GM12878 (cell line): Measurements from ENCODE around the gene SSB. TPM values are rescaled to one million over a fixed set of nuclear protein-coding genes. Genes with fewer than 3 reads are reported as not detected.

Experiments
- ATAC-seq: fragments of 200-7000 bp; cut with Tn5 transposase; 3 replicates; pipeline ENCODE4 v1.9.1; 2020; ENCODE audit warnings: mild to moderate bottlenecking, moderate library complexity
- BruUV-seq: library from RNA; stranded (reverse); fragments of 400-500 nt; replicated peaks from 2 replicates; lab custom pipeline; 2021; lab: Mats Ljungman, UMichigan
- CTCF ChIA-PET: fragments of 300-600 bp; sonication (Branson Sonifier 250); formaldehyde crosslinking; extraction: SDS; loops from one replicate; lab custom pipeline; 2021; ENCODE audit warnings: inconsistent platforms; lab: Yijun Ruan, JAX
- POLR2A ChIA-PET: fragments of 350-600 bp; formaldehyde crosslinking; extraction: SDS; loops from one replicate; lab custom pipeline; 2021; ENCODE audit warnings: inconsistent platforms; lab: Charles Lee
- RAD21 ChIA-PET: fragments of 300-600 bp; sonication (Branson Sonifier 250); formaldehyde crosslinking; loops from one replicate; lab custom pipeline; 2023; ENCODE audit warnings: antibody characterized with exemption; ENCODE audit not compliant: unreplicated experiment; lab: Charles Lee
- SMC1A ChIA-PET: fragments of 300-600 bp; sonication (Branson Sonifier 250); formaldehyde crosslinking; loops from one replicate; lab custom pipeline; 2023; ENCODE audit not compliant: unreplicated experiment, uncharacterized antibody; lab: Charles Lee
- DNase-seq: peaks from one replicate; pipeline ENCODE4 v3.0.0-alpha.2; 2011; ENCODE audit warnings: low read depth, low spot score
- FAIRE-seq: peaks from 3 replicates; lab custom pipeline; 2011; peaks lifted over from hg19 to GRCh38; lab: Jason Lieb, UNC
- H2AFZ ChIP-seq: 2 replicates; pipeline ENCODE4 v1.6.0; 2011; ENCODE audit warnings: low read depth, low read length, control low read depth; ENCODE audit not compliant: control insufficient read depth
- H3K27ac ChIP-seq: 2 replicates; pipeline ENCODE4 v1.5.1; 2011; ENCODE audit warnings: control low read depth; ENCODE audit not compliant: control insufficient read depth, insufficient read depth
- H3K27me3 ChIP-seq, 2 experiments: replicated peaks in 1 of 2; 2 replicates each; pipeline versions ENCODE4 v1.6.0 to v1.6.1; 2011; ENCODE audit warnings: low read length in 1 of 2; ENCODE audit not compliant: control insufficient read depth in 2 of 2, insufficient read depth in 2 of 2
- H3K36me3 ChIP-seq, 2 experiments: 2 replicates each; pipeline ENCODE4 v1.5.1; 2011; ENCODE audit warnings: low read length in 1 of 2; ENCODE audit not compliant: control insufficient read depth in 2 of 2, insufficient read depth in 2 of 2
- H3K4me1 ChIP-seq: 2 replicates; pipeline ENCODE4 v1.6.1; 2011; ENCODE audit warnings: mild to moderate bottlenecking, low read length, moderate library complexity, mixed read lengths; ENCODE audit not compliant: control insufficient read depth, insufficient read depth
- H3K4me2 ChIP-seq: 2 replicates; pipeline ENCODE4 v1.6.0; 2011; ENCODE audit warnings: control low read depth; ENCODE audit not compliant: control insufficient read depth, insufficient read depth
- H3K4me3 ChIP-seq: fragments of 200-600 bp; sonication (generic); 2 replicates; pipeline ENCODE4 v1.5.1; 2016
- H3K79me2 ChIP-seq: 2 replicates; pipeline ENCODE4 v1.6.0; 2011; ENCODE audit warnings: low read length; ENCODE audit not compliant: control insufficient read depth, insufficient read depth
- H3K9ac ChIP-seq: 2 replicates; pipeline ENCODE4 v1.8.0; 2011; ENCODE audit warnings: low read length, control low read depth, mixed read lengths; ENCODE audit not compliant: control insufficient read depth, insufficient read depth
- H3K9me3 ChIP-seq: replicated peaks from 3 replicates; pipeline ENCODE4 v1.5.1; 2011; ENCODE audit warnings: mild to moderate bottlenecking, low read length; ENCODE audit not compliant: control insufficient read depth, insufficient read depth
- H4K20me1 ChIP-seq: 2 replicates; pipeline ENCODE4 v1.6.0; 2011; ENCODE audit not compliant: control insufficient read depth, insufficient read depth
- BHLHE40 ChIP-seq, 2 experiments: fragments of 450-650 bp in 1 of 2; IDR thresholded peaks; 2 replicates each; pipeline ENCODE4 v1.6.1; 2011 to 2017; ENCODE audit warnings: low read depth in 2 of 2, borderline replicate concordance in 1 of 2, improper control_type of control experiment in 1 of 2, low read length in 1 of 2, mild to moderate bottlenecking in 1 of 2
- BMI1 ChIP-seq: fragments of 450-650 bp; IDR thresholded peaks from 2 replicates; pipeline ENCODE4 v1.6.1; 2016; ENCODE audit warnings: mild to moderate bottlenecking, moderate library complexity, borderline replicate concordance
- CBX3 ChIP-seq: fragments of 200-600 bp; sonication (generic); IDR thresholded peaks from 2 replicates; pipeline ENCODE4 v1.6.1; 2016; ENCODE audit warnings: low read depth, borderline replicate concordance
- CREB1 ChIP-seq: IDR thresholded peaks from 2 replicates; pipeline ENCODE4 v1.6.1; 2012; ENCODE audit warnings: low read depth, mild to moderate bottlenecking, inconsistent platforms
- ESRRA ChIP-seq: IDR thresholded peaks from 2 replicates; pipeline ENCODE4 v1.6.1; 2012; ENCODE audit warnings: mild to moderate bottlenecking, low read length, improper control_type of control experiment
- FOS ChIP-seq: IDR thresholded peaks from 3 replicates; pipeline ENCODE4 v1.6.1; 2011; ENCODE audit warnings: borderline replicate concordance; ENCODE audit not compliant: insufficient read length; ENCODE audit errors: extremely low read depth
- FOXM1 ChIP-seq: IDR thresholded peaks from 2 replicates; pipeline ENCODE4 v1.6.1; 2012; ENCODE audit warnings: low read depth, mild to moderate bottlenecking, inconsistent platforms, low read length, moderate library complexity
- HDGF ChIP-seq: fragments of 450-650 bp; IDR thresholded peaks from 2 replicates; pipeline ENCODE4 v1.6.1; 2016; ENCODE audit warnings: antibody characterized with exemption
- IKZF1 ChIP-seq: fragments of 450-650 bp; conservative IDR thresholded peaks from 2 replicates; pipeline ENCODE4 v1.6.1; 2017; ENCODE audit warnings: antibody characterized with exemption, mild to moderate bottlenecking
- MAX ChIP-seq: IDR thresholded peaks from 2 replicates; pipeline ENCODE4 v1.6.1; 2012; ENCODE audit warnings: low read depth, low read length, improper control_type of control experiment
- MYB ChIP-seq: fragments of 150-350 bp; IDR thresholded peaks from 2 replicates; pipeline ENCODE4 v1.6.1; 2014; ENCODE audit warnings: mild to moderate bottlenecking, low read depth, low read length, borderline replicate concordance
- NFYA ChIP-seq: IDR thresholded peaks from 2 replicates; pipeline ENCODE4 v1.6.1; 2011; ENCODE audit warnings: low read depth, mild to moderate bottlenecking, low read length, improper control_type of control experiment, borderline replicate concordance
- NRF1 ChIP-seq: conservative IDR thresholded peaks from 2 replicates; pipeline ENCODE4 v1.6.1; 2011; ENCODE audit warnings: mild to moderate bottlenecking, low read depth, low read length, improper control_type of control experiment
- PML ChIP-seq: IDR thresholded peaks from 2 replicates; pipeline ENCODE4 v1.6.1; 2012; ENCODE audit warnings: low read length, inconsistent platforms
- SMAD1 ChIP-seq: fragments of 450-650 bp; IDR thresholded peaks from 2 replicates; pipeline ENCODE4 v1.6.1; 2018; ENCODE audit warnings: mild to moderate bottlenecking, low read depth; ENCODE audit not compliant: partially characterized antibody
- TCF12 ChIP-seq: IDR thresholded peaks from 2 replicates; pipeline ENCODE4 v1.6.1; 2011; ENCODE audit warnings: low read depth, mild to moderate bottlenecking, low read length
- TCF3 ChIP-seq: IDR thresholded peaks from 2 replicates; pipeline ENCODE4 v1.6.1; 2012; ENCODE audit warnings: low read depth, mild to moderate bottlenecking, low read length, borderline replicate concordance; ENCODE audit not compliant: insufficient read depth
- YY1 ChIP-seq: IDR thresholded peaks from 2 replicates; pipeline ENCODE4 v1.6.1; 2011; ENCODE audit warnings: low read depth, mild to moderate bottlenecking, low read length
- ZNF687 ChIP-seq: fragments of 450-650 bp; IDR thresholded peaks from 2 replicates; pipeline ENCODE4 v1.6.1; 2017; ENCODE audit warnings: mild to moderate bottlenecking, moderate library complexity
- WGBS: methylation state at CpG from one replicate; pipeline ENCODE4 v1.1.6; 2016; ENCODE audit warnings: low lambda C conversion rate; ENCODE audit not compliant: insufficient replicate concordance, insufficient coverage; ENCODE audit errors: missing lambda C conversion rate; 5-methylcytosine and 5-hydroxymethylcytosine counted together
- in situ Hi-C: fragments of 300-500 bp; cut with MboI; formaldehyde crosslinking; loops from 9 replicates; pipeline ENCODE4 v1.14.3; 2018; ENCODE audit warnings: mixed read lengths
- intact Hi-C: fragments of 100-400 bp; cut with micrococcal nuclease; formaldehyde crosslinking; loops from one replicate; pipeline ENCODE4 v1.14.2; 2022; ENCODE audit not compliant: unreplicated experiment
- polyA plus RNA-seq, 11 experiments: library from polyadenylated mRNA; depleted of rRNA in 4 of 11; unstranded in 6 of 11; stranded (reverse) in 5 of 11; fragments of >200 nt; fragmentation: Nextera tagmentation in 4 of 11; fragmentation: Illumina TruSeq in 1 of 11; extraction: Ambion mirVana in 4 of 11; extraction: Trizol in 1 of 11; gene quantifications; 1 replicate in 1 of 11; 2 replicates in 10 of 11; pipeline versions ENCODE4 v1.2.1 to v1.2.3, GENCODE V29; 2011 to 2016; ENCODE audit warnings: inconsistent platforms in 2 of 11, missing spikeins in 2 of 11, low read depth in 1 of 11
- total RNA-seq, 4 experiments: library from RNA; depleted of rRNA in 3 of 4; stranded (reverse); fragments of >200 nt in 3 of 4; fragmentation: Illumina TruSeq in 1 of 4; extraction: Trizol in 1 of 4; gene quantifications; 2 replicates each; pipeline versions ENCODE4 v1.2.1 to v1.2.3, GENCODE V29; 2013 to 2021

Gene SSB
- total and polyA plus RNA-seq, 10 of the 15 experiments (the other 5 are each of a cell fraction or from before 2014, with no cell fraction given): 103 to 313 (median 200) TPM

GRCh38 chr2:169839954-169840746, 41.5 kb downstream of the SSB start:
- 98% methylated on average over 9 of the region's 10 CpGs for WGBS
- H3K4me2 ChIP-seq: no peak overlapping the region
- no peaks in the 10 kb centered on the region for H3K27me3 ChIP-seq
- no peaks in the 10 kb centered on the region; the same call in none of the 2 replicates for H3K79me2 ChIP-seq
- SMC1A ChIA-PET: interaction anchor here (0.6 kb wide), 1 partner anchor 19 kb away, joined by 3 read pairs; no protein-coding TSS in a partner anchor
- BruUV-seq: no TSS peak
- intact Hi-C loops: no loop called here
- DNase-seq: no peak
- RAD21 ChIA-PET: no interaction called here
- no peak overlapping the region for H2AFZ ChIP-seq
- no peak for TF ChIP-seq BMI1
- no peak for TF ChIP-seq MYB
- TF ChIP-seq FOXM1: no peak
- TF ChIP-seq ZNF687: no peak
- no peak for TF ChIP-seq TCF3
- TF ChIP-seq BHLHE40 (IDR thresholded peaks at IDR 0.05; ENCODE audit: borderline replicate concordance in 1 of 2, low read depth in 2 of 2, low read length in 1 of 2): no peak
- no peak for TF ChIP-seq HDGF
- TF ChIP-seq SMAD1: no peak
- no peak for TF ChIP-seq CBX3
- no peak for TF ChIP-seq CREB1
- no peak for TF ChIP-seq ESRRA
- no peak for TF ChIP-seq NFYA
- no peak for TF ChIP-seq PML
- no peak for TF ChIP-seq FOS
- no peak for TF ChIP-seq IKZF1
- TF ChIP-seq YY1: no peak
- no peak for TF ChIP-seq TCF12
- TF ChIP-seq NRF1: no peak
- TF ChIP-seq MAX: no peak
- TF ChIP-seq, all 136 proteins: peak for 0
- in situ Hi-C loops: no loop called here
- no peaks in the 10 kb centered on the region for H4K20me1 ChIP-seq
- H3K9me3 ChIP-seq: no peaks in the 10 kb centered on the region
- H3K36me3 ChIP-seq: no peaks in the 10 kb centered on the region; a peak in 1 of 4 replicates
- POLR2A ChIA-PET: no interaction called here
- H3K9ac ChIP-seq: no peak overlapping the region
- no peak overlapping the region for H3K27ac ChIP-seq
- ATAC-seq: no peak
- H3K4me1 ChIP-seq: no peaks in the 10 kb centered on the region
- no peak for FAIRE-seq
- CTCF ChIA-PET: no interaction called here
- H3K4me3 ChIP-seq: no peak overlapping the region
